Karpas-422 (cell line): Measurements from ENCODE around the gene ADAMTSL1. TPM values are rescaled to one million over a fixed set of nuclear protein-coding genes. Genes with fewer than 3 reads are reported as not detected.

Source experiments
- DNase-seq: peaks from one replicate; pipeline ENCODE4 v3.0.0-alpha.2; 2015
- H2AFZ ChIP-seq: fragments of 200-600 bp; sonication (generic); 2 replicates; pipeline ENCODE4 v1.6.1; 2014; ENCODE audit warnings: antibody characterized with exemption, low read length, mixed read lengths
- H3K27ac ChIP-seq: fragments of 200-600 bp; sonication (generic); 2 replicates; pipeline ENCODE4 v1.5.1; 2014; ENCODE audit warnings: mild to moderate bottlenecking, low read length, moderate library complexity
- H3K27me3 ChIP-seq: fragments of 200-600 bp; sonication (generic); 2 replicates; pipeline ENCODE4 v1.6.1; 2014; ENCODE audit warnings: low read length, mixed read lengths
- H3K36me3 ChIP-seq: fragments of 200-600 bp; sonication (generic); 2 replicates; pipeline ENCODE4 v1.6.1; 2014; ENCODE audit warnings: low read length, mixed read lengths; ENCODE audit not compliant: insufficient read depth
- H3K4me1 ChIP-seq: fragments of 200-600 bp; sonication (generic); 2 replicates; pipeline ENCODE4 v1.6.1; 2014; ENCODE audit warnings: mild to moderate bottlenecking, low read length, mixed read lengths
- H3K4me2 ChIP-seq: fragments of 200-600 bp; sonication (generic); 2 replicates; pipeline ENCODE4 v1.6.1; 2014; ENCODE audit warnings: low read length, low read depth, mild to moderate bottlenecking; ENCODE audit not compliant: poor library complexity, severe bottlenecking
- H3K4me3 ChIP-seq: fragments of 200-600 bp; sonication (generic); 2 replicates; pipeline ENCODE4 v1.5.1; 2014; ENCODE audit warnings: mild to moderate bottlenecking, antibody characterized with exemption, low read length, mixed read lengths
- H3K79me2 ChIP-seq: fragments of 200-600 bp; sonication (generic); 2 replicates; pipeline ENCODE4 v1.6.1; 2014; ENCODE audit warnings: mild to moderate bottlenecking, low read length, mixed read lengths
- H3K9ac ChIP-seq: fragments of 200-600 bp; sonication (generic); 2 replicates; pipeline ENCODE4 v1.6.0; 2014; ENCODE audit warnings: low read length
- H3K9me2 ChIP-seq: fragments of 200-600 bp; sonication (generic), shearing (Covaris generic); replicated peaks from 2 replicates; pipeline ENCODE4 v1.6.0; 2014; ENCODE audit warnings: mild to moderate bottlenecking, low read length, moderate library complexity; ENCODE audit not compliant: insufficient read depth
- H3K9me3 ChIP-seq: fragments of 300-700, 200-600 bp; sonication (generic); 2 replicates; pipeline ENCODE4 v1.6.1; 2014; ENCODE audit warnings: low read length, mixed read lengths
- H4K20me1 ChIP-seq: fragments of 200-600 bp; sonication (generic); 2 replicates; pipeline ENCODE4 v1.6.1; 2014; ENCODE audit warnings: mild to moderate bottlenecking, antibody characterized with exemption, low read length, low read depth; ENCODE audit not compliant: insufficient read depth
- total RNA-seq: library from RNA; depleted of rRNA; stranded (reverse); fragments of >200 nt; shearing (Covaris generic); gene quantifications from 2 replicates; pipeline ENCODE4 v1.2.3, GENCODE V29; 2014; ENCODE audit warnings: low replicate concordance

Gene ADAMTSL1
- total RNA-seq, 1 experiment from 2014 or later: 8.2 TPM

- Histone ChIP-seq H3K9ac (no peak overlapping the region), H3K79me2 (no peaks in the 10 kb centered on the region), H3K27ac (no peak overlapping the region), H3K4me2 (no peak overlapping the region), H3K36me3 (no peaks in the 10 kb centered on the region), H4K20me1 (no peaks in the 10 kb centered on the region), H3K9me2 (no peaks in the 10 kb centered on the region), H3K9me3 (no peaks in the 10 kb centered on the region), H3K27me3 (no peaks in the 10 kb centered on the region), H3K4me3 (no peak overlapping the region), H3K4me1 (no peaks in the 10 kb centered on the region), H2AFZ (no peak overlapping the region)
- no peak for DNase-seq
Observed at GRCh38 chr9:18604767-18605730, 131.1 kb downstream of the ADAMTSL1 start.

DNA sequence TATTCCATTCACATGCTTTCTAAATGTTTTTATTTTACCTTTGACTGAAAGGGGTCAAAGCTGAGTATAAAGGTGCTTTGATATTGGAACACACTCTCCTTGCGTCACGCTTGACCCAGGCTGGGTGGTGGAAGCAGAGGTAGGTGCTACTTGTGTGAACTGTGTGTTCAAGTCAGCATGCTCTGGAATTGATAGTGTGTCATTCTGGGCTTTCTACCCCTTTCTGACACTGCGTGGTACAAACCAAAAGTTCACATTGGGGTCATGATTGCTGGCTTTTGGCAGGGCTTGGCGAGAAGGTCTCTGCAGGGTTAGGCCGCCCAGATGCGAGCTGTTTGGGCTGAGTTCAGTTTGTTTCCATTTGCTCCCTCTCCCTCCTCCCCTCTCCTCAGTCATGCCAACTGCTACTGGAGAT, 131.8 kb downstream of the ADAMTSL1 start:
- no peak overlapping the region for H3K27ac ChIP-seq
- no peaks in the 10 kb centered on the region for H3K4me1 ChIP-seq
- H3K9ac ChIP-seq: no peak overlapping the region
- H3K36me3 ChIP-seq: no peaks in the 10 kb centered on the region
- H3K4me3 ChIP-seq: no peak overlapping the region
- H3K27me3 ChIP-seq: no peaks in the 10 kb centered on the region
- no peaks in the 10 kb centered on the region for H4K20me1 ChIP-seq
- no peak overlapping the region for H3K4me2 ChIP-seq
- H2AFZ ChIP-seq: no peak overlapping the region
- no peaks in the 10 kb centered on the region for H3K79me2 ChIP-seq
- DNase-seq: no peak
- no peaks in the 10 kb centered on the region for H3K9me2 ChIP-seq
- H3K9me3 ChIP-seq: no peaks in the 10 kb centered on the region

DNA sequence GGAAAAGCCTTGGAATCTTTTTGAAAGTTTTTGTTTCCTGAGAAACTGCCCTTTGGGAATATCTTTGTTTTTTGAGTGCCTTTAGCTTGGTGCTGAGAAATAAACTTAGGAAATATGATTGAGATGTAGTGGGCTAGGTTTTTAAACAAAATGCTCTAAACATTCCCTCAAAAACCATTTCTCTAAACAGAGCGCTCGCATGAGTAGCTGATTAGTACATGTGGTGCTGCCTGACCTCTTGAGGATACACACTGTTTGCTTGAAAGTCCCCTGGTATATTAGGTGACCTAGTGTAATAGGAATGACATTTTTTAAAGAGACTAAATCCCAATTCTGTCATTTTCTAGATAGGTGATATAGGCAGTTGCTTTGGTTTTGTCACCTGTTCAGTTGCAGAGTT, 132.3 kb downstream of the ADAMTSL1 start:
- Histone ChIP-seq H2AFZ (no peak overlapping the region), H3K36me3 (no peaks in the 10 kb centered on the region), H3K9ac (no peak overlapping the region), H3K4me1 (no peaks in the 10 kb centered on the region), H3K27ac (no peak overlapping the region), H3K9me2 (no peaks in the 10 kb centered on the region), H3K4me3 (no peak overlapping the region), H3K27me3 (no peaks in the 10 kb centered on the region), H3K4me2 (no peak overlapping the region), H4K20me1 (no peaks in the 10 kb centered on the region), H3K79me2 (no peaks in the 10 kb centered on the region), H3K9me3 (no peaks in the 10 kb centered on the region)
- no peak for DNase-seq

DNA sequence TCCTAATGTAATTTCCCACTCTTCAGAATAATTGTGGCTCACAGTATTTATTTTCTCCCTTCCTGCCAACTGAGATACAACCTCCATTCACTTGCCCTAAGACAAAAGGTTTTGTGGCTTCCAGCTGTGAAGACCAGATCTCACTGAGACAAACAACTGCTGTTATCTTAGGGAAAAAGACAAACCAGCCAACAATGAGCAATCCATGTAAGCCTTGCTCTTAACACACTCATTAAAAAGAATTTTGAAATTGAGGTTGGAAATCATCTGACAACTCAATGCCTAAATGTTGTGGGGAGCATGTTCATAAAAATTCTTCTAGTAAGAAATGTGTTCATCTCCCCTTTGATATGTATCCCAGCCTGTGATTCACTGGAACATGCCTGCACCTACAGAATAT, 132.9 kb downstream of the ADAMTSL1 start:
- Histone ChIP-seq H3K9me2 (no peaks in the 10 kb centered on the region), H3K4me3 (no peak overlapping the region), H3K4me1 (no peaks in the 10 kb centered on the region), H4K20me1 (no peaks in the 10 kb centered on the region), H2AFZ (no peak overlapping the region), H3K9me3 (no peaks in the 10 kb centered on the region), H3K36me3 (no peaks in the 10 kb centered on the region), H3K27ac (no peak overlapping the region), H3K79me2 (no peaks in the 10 kb centered on the region), H3K9ac (no peak overlapping the region), H3K4me2 (no peak overlapping the region), H3K27me3 (no peaks in the 10 kb centered on the region)
- DNase-seq: no peak

DNA sequence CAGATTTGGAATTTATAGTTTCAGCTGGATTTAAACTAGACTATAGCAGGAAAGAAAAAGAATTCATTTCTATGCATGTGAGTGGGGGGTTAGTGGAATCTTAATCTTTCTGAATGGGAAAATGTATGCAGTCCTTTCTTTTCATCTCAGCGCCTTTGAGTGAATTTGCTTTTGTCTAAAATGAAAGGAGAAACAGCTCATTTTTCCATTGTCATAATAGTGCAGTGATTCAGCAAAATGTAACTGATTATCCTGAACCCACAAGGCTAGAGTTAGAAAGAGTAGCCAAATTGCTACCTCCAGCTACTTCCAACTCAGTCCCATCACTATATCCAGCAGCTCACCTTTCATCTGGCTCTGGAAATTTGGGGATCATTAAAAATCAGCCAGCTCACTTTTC, 134.4 kb downstream of the ADAMTSL1 start:
- Histone ChIP-seq H4K20me1 (no peaks in the 10 kb centered on the region), H3K27ac (no peak overlapping the region), H3K27me3 (no peaks in the 10 kb centered on the region), H3K9me3 (no peaks in the 10 kb centered on the region), H3K9ac (no peak overlapping the region), H3K4me3 (no peak overlapping the region), H3K36me3 (no peaks in the 10 kb centered on the region), H3K9me2 (no peaks in the 10 kb centered on the region), H2AFZ (no peak overlapping the region), H3K79me2 (no peaks in the 10 kb centered on the region), H3K4me2 (no peak overlapping the region), H3K4me1 (no peaks in the 10 kb centered on the region)
- DNase-seq: no peak

DNA sequence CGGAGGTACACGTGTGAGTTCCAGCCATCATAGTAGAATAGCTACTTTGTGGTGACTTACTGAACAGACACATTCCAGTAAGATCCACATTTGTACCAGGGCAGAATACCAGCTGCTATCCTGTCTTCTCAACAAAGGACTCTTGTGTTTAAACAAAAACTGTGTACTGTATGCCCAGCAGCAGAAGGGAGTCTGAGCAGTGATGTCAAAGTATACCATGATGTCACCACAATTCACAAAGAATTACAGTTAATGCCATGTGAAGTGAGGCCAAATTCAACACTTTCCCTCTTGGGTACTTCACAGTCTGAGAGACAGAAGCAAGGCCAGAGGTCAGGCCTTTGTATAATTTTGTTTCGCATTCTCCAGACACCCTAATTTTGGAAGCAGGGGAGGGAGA, 137.0 kb downstream of the ADAMTSL1 start:
- Histone ChIP-seq H3K79me2 (no peaks in the 10 kb centered on the region), H3K36me3 (no peaks in the 10 kb centered on the region), H3K9me3 (no peaks in the 10 kb centered on the region), H3K9me2 (no peaks in the 10 kb centered on the region), H3K27me3 (no peaks in the 10 kb centered on the region), H3K4me2 (no peak overlapping the region), H2AFZ (no peak overlapping the region), H3K4me1 (no peaks in the 10 kb centered on the region), H4K20me1 (no peaks in the 10 kb centered on the region), H3K9ac (no peak overlapping the region), H3K27ac (no peak overlapping the region), H3K4me3 (no peak overlapping the region)
- no peak for DNase-seq

GRCh38 chr9:18611971-18612370, 138.0 kb downstream of the ADAMTSL1 start:
- Histone ChIP-seq H4K20me1 (no peaks in the 10 kb centered on the region), H2AFZ (no peak overlapping the region), H3K27ac (no peak overlapping the region)

DNA sequence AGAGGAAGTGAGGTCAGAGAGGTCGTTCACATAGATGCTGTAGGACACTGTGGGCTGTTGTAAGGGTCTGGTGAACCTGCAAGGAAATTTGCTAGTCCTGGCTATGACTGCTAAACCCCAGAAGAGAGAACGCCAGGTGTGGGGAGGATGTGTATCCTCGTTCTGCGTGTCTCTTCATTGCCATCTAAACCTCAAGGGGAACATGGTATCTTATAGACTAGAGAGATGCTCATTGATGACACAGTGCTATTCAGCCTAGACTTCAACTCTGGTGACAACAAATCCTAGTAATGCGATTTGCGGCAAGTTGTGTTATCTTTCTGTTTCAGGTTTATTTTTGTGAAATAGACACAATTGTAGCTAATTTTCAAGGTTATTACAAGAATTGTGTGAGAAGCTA, 140.2 kb downstream of the ADAMTSL1 start:
- Histone ChIP-seq H3K79me2 (no peaks in the 10 kb centered on the region), H3K4me2 (no peak overlapping the region), H3K4me3 (no peak overlapping the region)

More at GRCh38 chr9:18611971-18612370, 138.0 kb downstream of the ADAMTSL1 start:
- no peak overlapping the region for H3K4me2 ChIP-seq
- H3K36me3 ChIP-seq: no peaks in the 10 kb centered on the region
- no peak overlapping the region for H3K4me3 ChIP-seq
- no peaks in the 10 kb centered on the region for H3K9me2 ChIP-seq
- no peaks in the 10 kb centered on the region for H3K9me3 ChIP-seq
- DNase-seq: no peak
- H3K27me3 ChIP-seq: no peaks in the 10 kb centered on the region
- H3K4me1 ChIP-seq: no peaks in the 10 kb centered on the region
- no peak overlapping the region for H3K9ac ChIP-seq
- no peaks in the 10 kb centered on the region for H3K79me2 ChIP-seq

More for the DNA sequence above, 140.2 kb downstream of the ADAMTSL1 start:
- no peak for DNase-seq
- Histone ChIP-seq H3K27ac (no peak overlapping the region), H3K9me3 (no peaks in the 10 kb centered on the region), H3K36me3 (no peaks in the 10 kb centered on the region), H4K20me1 (no peaks in the 10 kb centered on the region), H3K27me3 (no peaks in the 10 kb centered on the region), H3K4me1 (no peaks in the 10 kb centered on the region), H2AFZ (no peak overlapping the region), H3K9me2 (no peaks in the 10 kb centered on the region), H3K9ac (no peak overlapping the region)
